Tibial nerve (tissue), 4 donors: Measurements from ENCODE around the gene CRHR2. TPM values are rescaled to one million over a fixed set of nuclear protein-coding genes. Genes with fewer than 3 reads are reported as not detected.

Experiments used
- DNase-seq, 2 donors: peaks; one replicate each; pipeline ENCODE4 v3.0.0-alpha.2; 2019; ENCODE audit warnings: low spot score in 2 of 2
- H3K27ac ChIP-seq, 4 donors: fragments of 200-600 bp; sonication (generic) in 3 of 4; one replicate each; pipeline ENCODE4 v1.5.1; 2017 to 2019; ENCODE audit warnings: mild to moderate bottlenecking in 1 of 4
- H3K27me3 ChIP-seq, 2 donors: fragments of 200-600 bp; sonication (generic) in 1 of 2; one replicate each; pipeline versions ENCODE4 v1.5.1 to v1.6.0; 2017 to 2019
- H3K36me3 ChIP-seq, 3 donors: fragments of 200-600 bp; sonication (generic); one replicate each; pipeline ENCODE4 v1.5.1; 2018 to 2019
- H3K4me1 ChIP-seq, 4 donors: fragments of 200-600 bp; sonication (generic) in 3 of 4; one replicate each; pipeline ENCODE4 v1.5.1; 2017 to 2019
- H3K4me3 ChIP-seq, 4 donors: fragments of 200-600 bp; sonication (generic) in 3 of 4; one replicate each; pipeline ENCODE4 v1.5.1; 2017 to 2019; ENCODE audit warnings: mild to moderate bottlenecking in 1 of 4, moderate library complexity in 1 of 4
- H3K9me3 ChIP-seq, 4 donors: fragments of 200-600 bp; sonication (generic) in 3 of 4; one replicate each; pipeline ENCODE4 v1.5.1; 2017 to 2019
- CTCF ChIP-seq, 5 experiments: fragments of 200-600 bp in 3 of 5; fragments of 450-650 bp in 2 of 5; sonication (generic) in 3 of 5; IDR thresholded peaks; one replicate each; pipeline ENCODE4 v1.5.1; 2016 to 2019; ENCODE audit warnings: antibody characterized with exemption in 5 of 5, mild to moderate bottlenecking in 3 of 5, moderate library complexity in 2 of 5
- EP300 ChIP-seq, 2 donors: sonication (generic); formaldehyde crosslinking; IDR thresholded peaks; one replicate each; pipeline ENCODE4 v1.6.1; 2017; ENCODE audit warnings: antibody characterized with exemption in 2 of 2, mild to moderate bottlenecking in 1 of 2
- POLR2A ChIP-seq, 2 donors: fragments of 450-650 bp; IDR thresholded peaks; one replicate each; pipeline ENCODE4 v1.6.1; 2017; ENCODE audit warnings: antibody characterized with exemption in 2 of 2, mild to moderate bottlenecking in 2 of 2, moderate library complexity in 2 of 2
- WGBS, 2 donors: methylation state at CpG; one replicate each; pipeline ENCODE4 v1.1.5; 2018; 5-methylcytosine and 5-hydroxymethylcytosine counted together
- total RNA-seq, 4 donors: library from RNA; depleted of rRNA; stranded (reverse); fragments of >200 nt; gene quantifications; one replicate each; pipeline ENCODE4 v1.1.0, GENCODE V29; 2016

The CRHR2 gene
- total RNA-seq, 4 donors from 2014 or later: 0.21 to 0.44 TPM; not detected in 2

GRCh38 chr7:30706908-30707307 is 24.7 kb upstream of the CRHR2 start:
- no peak for DNase-seq
- Histone ChIP-seq H3K4me1 (peaks cover 0 to 22% (median 3%) of the 10 kb centered on the region in 4 donors), H3K36me3 (no peaks in the 10 kb centered on the region), H3K9me3 (no peaks in the 10 kb centered on the region), H3K27ac (no peak overlapping the region), H3K4me3 (no peak overlapping the region), H3K27me3 (no peaks in the 10 kb centered on the region)
- WGBS, 2 donors: 60 to 81% methylated on average over 6 of the region's 6 CpGs
- TF ChIP-seq POLR2A (IDR thresholded peaks at IDR 0.05) (no peak), CTCF (IDR thresholded peaks at IDR 0.05) (no peak), EP300 (IDR thresholded peaks at IDR 0.05) (no peak)

GRCh38 chr7:30706316-30706715 is 24.1 kb upstream of the CRHR2 start:
- H3K4me1 ChIP-seq: peaks cover 0 to 22% (median 3%) of the 10 kb centered on the region in 4 donors
- H3K4me3 ChIP-seq: no peak overlapping the region
- no peaks in the 10 kb centered on the region for H3K9me3 ChIP-seq
- H3K36me3 ChIP-seq: no peaks in the 10 kb centered on the region
- TF ChIP-seq EP300 (IDR thresholded peaks at IDR 0.05) (no peak), POLR2A (IDR thresholded peaks at IDR 0.05) (no peak), CTCF (IDR thresholded peaks at IDR 0.05) (no peak)
- H3K27ac ChIP-seq: no peak overlapping the region
- no peak for DNase-seq
- WGBS, 2 donors: 81 to 82% methylated on average over 6 of the region's 6 CpGs
- no peaks in the 10 kb centered on the region for H3K27me3 ChIP-seq

DNA sequence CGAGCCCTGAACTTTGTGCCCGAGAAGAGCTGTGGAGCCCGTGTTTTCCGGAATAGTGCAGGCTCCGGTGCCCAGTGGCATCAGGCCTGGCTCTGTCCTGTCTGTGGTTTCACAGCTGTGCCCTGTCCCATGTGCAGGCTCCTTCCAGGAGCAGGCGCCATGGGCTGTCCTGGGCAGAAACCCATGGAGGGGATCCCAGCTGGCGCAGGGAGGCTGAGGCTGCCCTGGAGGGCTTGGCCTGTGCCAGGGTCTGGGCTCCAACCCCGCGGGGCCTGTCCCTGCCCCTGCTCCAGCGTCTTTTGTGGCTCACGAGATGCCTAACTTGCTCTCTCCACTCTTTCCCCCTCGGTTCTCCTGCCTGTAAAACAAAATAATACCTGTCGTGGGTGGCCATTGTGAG is 23.3 kb upstream of the CRHR2 start:
- no peak for DNase-seq
- no peak for TF ChIP-seq CTCF (IDR thresholded peaks at IDR 0.05)
- no peak for TF ChIP-seq EP300 (IDR thresholded peaks at IDR 0.05)
- no peak for TF ChIP-seq POLR2A (IDR thresholded peaks at IDR 0.05)
- H3K4me3 ChIP-seq: no peak overlapping the region

GRCh38 chr7:30705008-30705407 is 22.8 kb upstream of the CRHR2 start:
- 84 to 92% methylated on average over 7 of the region's 8 CpGs for WGBS, 2 donors
- H3K27me3 ChIP-seq: no peaks in the 10 kb centered on the region
- H3K4me3 ChIP-seq: no peak overlapping the region
- no peak overlapping the region for H3K27ac ChIP-seq
- no peak for TF ChIP-seq CTCF (IDR thresholded peaks at IDR 0.05)
- no peak for TF ChIP-seq POLR2A (IDR thresholded peaks at IDR 0.05)
- TF ChIP-seq EP300 (IDR thresholded peaks at IDR 0.05): no peak
- H3K9me3 ChIP-seq: no peaks in the 10 kb centered on the region
- peaks cover 0 to 22% (median 3%) of the 10 kb centered on the region in 4 donors for H3K4me1 ChIP-seq
- no peaks in the 10 kb centered on the region for H3K36me3 ChIP-seq
- DNase-seq: no peak

More for the DNA sequence above, 23.3 kb upstream of the CRHR2 start:
- 86 to 90% methylated on average over 11 to 13 of the region's 13 CpGs for WGBS, 2 donors
- no peaks in the 10 kb centered on the region for H3K36me3 ChIP-seq
- H3K9me3 ChIP-seq: no peaks in the 10 kb centered on the region
- no peaks in the 10 kb centered on the region for H3K27me3 ChIP-seq
- peaks cover 0 to 22% (median 3%) of the 10 kb centered on the region in 4 donors for H3K4me1 ChIP-seq
- H3K27ac ChIP-seq: no peak overlapping the region

- Histone ChIP-seq H3K4me3 (no peak overlapping the region), H3K27ac (no peak overlapping the region), H3K4me1 (peaks cover 0 to 17% (median 3%) of the 10 kb centered on the region in 4 donors), H3K9me3 (no peaks in the 10 kb centered on the region), H3K36me3 (no peaks in the 10 kb centered on the region), H3K27me3 (no peaks in the 10 kb centered on the region)
- TF ChIP-seq POLR2A (IDR thresholded peaks at IDR 0.05): no peak
- no peak for TF ChIP-seq CTCF (IDR thresholded peaks at IDR 0.05)
- TF ChIP-seq EP300 (IDR thresholded peaks at IDR 0.05): no peak
- no peak for DNase-seq
- 64 to 70% methylated on average over 4 of the region's 4 CpGs for WGBS, 2 donors
Measured at GRCh38 chr7:30703756-30704155, 21.5 kb upstream of the CRHR2 start.
